Measurements from ENCODE around the gene ERMAP.
"Not testable (repeated sequence)": the region's sequence is repeated elsewhere in the genome, so short reads cannot be mapped to it uniquely, and the experiment has no call there.

The ERMAP gene

GRCh38 chr1:42845866-42846256, 28.9 kb downstream of the ERMAP start:
- no peak for DNase-seq

- peak; percentile 97 for DNase-seq
Observed at GRCh38 chr1:42846257-42847110, 29.6 kb downstream of the ERMAP start, which contains the start of gene ZNF691. Gene ZNF691, plus strand, starts transcription at chr1:42846613. Its CDS starts 3,046 bp downstream, at chr1:42849659.

GRCh38 chr1:42847111-42847595, 30.2 kb downstream of the ERMAP start:
- no peak for DNase-seq

GRCh38 chr1:42847721-42848460, 31.0 kb downstream of the ERMAP start:
- DNase-seq, result no peak

GRCh38 chr1:42848823-42849537, 32.1 kb downstream of the ERMAP start:
- no peak for DNase-seq

GRCh38 chr1:42849944-42850343, 33.0 kb downstream of the ERMAP start:
- no peak for DNase-seq

GRCh38 chr1:42851420-42851819, 34.5 kb downstream of the ERMAP start:
- DNase-seq, result no peak

- DNase-seq, result no peak
Observed at GRCh38 chr1:42851960-42852607, 35.2 kb downstream of the ERMAP start.

- DNase-seq, result no peak
Observed at GRCh38 chr1:42852608-42852980, 35.7 kb downstream of the ERMAP start.

GRCh38 chr1:42853116-42853884, 36.4 kb downstream of the ERMAP start:
- DNase-seq, result no peak

- DNase-seq, result not testable (repeated sequence)
Observed at GRCh38 chr1:42856554-42856953, 39.6 kb downstream of the ERMAP start.

- not testable (repeated sequence) for DNase-seq
Observed at GRCh38 chr1:42859366-42859765, 42.4 kb downstream of the ERMAP start.

GRCh38 chr1:42860339-42861013, 43.6 kb downstream of the ERMAP start:
- DNase-seq, result no peak

GRCh38 chr1:42861014-42861399, 44.1 kb downstream of the ERMAP start:
- DNase-seq, result no peak

- no peak for DNase-seq
Observed at GRCh38 chr1:42866549-42866948, 49.6 kb downstream of the ERMAP start.

DNA sequence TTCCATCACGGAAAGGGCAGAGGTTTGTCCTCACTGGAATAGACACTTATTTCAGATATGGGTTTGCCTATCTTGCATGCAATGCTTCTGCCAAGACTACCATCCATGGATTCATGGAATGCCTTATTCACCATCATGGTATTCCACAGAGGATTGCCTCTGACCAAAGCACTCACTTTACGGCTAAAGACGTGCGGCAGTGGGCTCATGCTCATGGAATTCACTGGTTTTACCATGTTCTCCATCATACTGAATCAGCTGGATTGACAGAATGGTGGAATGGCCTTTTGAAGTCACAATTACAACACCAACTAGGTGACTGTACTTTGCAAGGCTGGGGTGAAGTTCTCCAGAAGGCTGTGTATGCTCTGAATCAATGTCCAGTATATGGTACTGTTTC, 51.5 kb downstream of the ERMAP start:
- not testable (repeated sequence) for DNase-seq

GRCh38 chr1:42869254-42869653, 52.3 kb downstream of the ERMAP start:
- DNase-seq, result not testable (repeated sequence)

- DNase-seq, result not testable (repeated sequence)
Observed at GRCh38 chr1:42869751-42870150, 52.8 kb downstream of the ERMAP start.

DNA sequence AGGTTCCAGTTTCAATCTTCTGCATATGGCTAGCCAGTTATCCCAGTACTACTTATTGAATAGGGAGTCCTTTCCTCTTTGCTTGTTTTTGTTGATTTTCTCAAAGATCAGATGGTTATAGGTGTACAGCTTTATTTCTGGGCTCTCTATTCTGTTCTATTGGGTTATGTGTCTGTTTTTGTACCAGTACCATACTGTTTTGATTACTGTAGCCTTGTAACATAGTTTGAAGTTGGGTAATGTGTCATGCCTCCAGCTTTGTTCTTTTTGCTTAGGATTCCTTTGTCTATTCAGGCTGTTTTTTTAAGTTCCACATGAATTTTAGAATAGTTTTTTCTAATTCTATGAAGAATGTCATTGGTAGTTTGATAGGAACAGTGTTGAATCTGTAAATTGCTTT, 56.2 kb downstream of the ERMAP start:
- not testable (repeated sequence) for DNase-seq

GRCh38 chr1:42873670-42874069, 56.7 kb downstream of the ERMAP start:
- no peak for DNase-seq

DNA sequence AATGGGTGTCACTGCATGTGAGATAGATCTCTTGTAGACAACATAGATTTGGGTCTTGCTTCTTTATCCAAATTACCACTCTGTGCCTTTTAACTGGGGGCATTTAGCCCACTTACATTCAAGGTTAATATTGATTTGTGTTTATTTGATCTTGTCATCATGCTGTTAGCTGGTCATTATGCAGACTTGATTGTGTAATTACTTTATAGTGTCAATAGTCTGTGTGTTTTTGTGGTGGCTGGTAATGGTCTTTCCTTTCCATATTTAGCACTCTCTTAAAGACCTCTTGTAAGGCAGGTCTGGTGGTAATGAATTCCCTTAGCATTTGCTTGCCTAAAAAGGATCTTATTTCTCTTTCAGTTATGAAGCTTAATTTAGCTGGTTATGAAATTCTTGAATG, 59.1 kb downstream of the ERMAP start:
- DNase-seq, result no peak
